ENCODE measurements around the gene TUBB3. TPM values are rescaled to one million over a fixed set of nuclear protein-coding genes. Genes with fewer than 3 reads are reported as not detected.

Gene TUBB3
- total RNA-seq, 1 donor from 2014 or later, result 2.1 TPM

- Histone ChIP-seq H3K9me3 (replicated peaks) (no peaks in the 10 kb centered on the region), H3K36me3 (no peaks in the 10 kb centered on the region), H3K4me1 (peaks cover 66% of the 10 kb centered on the region), H3K4me3 (peak overlapping the region; percentile 77), H3K27me3 (ENCODE audit: low read depth) (peaks cover 66% of the 10 kb centered on the region), H3K27ac (replicated peaks) (peak overlapping the region; percentile 93)
- TF ChIP-seq CTCF (IDR thresholded peaks at IDR 0.05; ENCODE audit: borderline replicate concordance), result no peak
- intact Hi-C loops (cut with micrococcal nuclease), result no loop called here
- no peak for DNase-seq
Measured at GRCh38 chr16:89923640-89924296, 626 bp downstream of the TUBB3 start.

GRCh38 chr16:89924297-89924924 lies 1.3 kb downstream of the TUBB3 start:
- H3K27me3 ChIP-seq (ENCODE audit: low read depth), result peaks cover 68% of the 10 kb centered on the region
- H3K4me1 ChIP-seq, result peaks cover 60% of the 10 kb centered on the region
- DNase-seq, result no peak
- H3K27ac ChIP-seq (replicated peaks), result no peak overlapping the region
- H3K4me3 ChIP-seq, result peak overlapping the region; percentile 77
- no peak for TF ChIP-seq CTCF (IDR thresholded peaks at IDR 0.05; ENCODE audit: borderline replicate concordance)
- intact Hi-C loops (cut with micrococcal nuclease), result no loop called here
- H3K9me3 ChIP-seq (replicated peaks), result no peaks in the 10 kb centered on the region
- H3K36me3 ChIP-seq, result no peaks in the 10 kb centered on the region

- no peak for TF ChIP-seq CTCF (IDR thresholded peaks at IDR 0.05; ENCODE audit: borderline replicate concordance)
- no peaks in the 10 kb centered on the region for H3K36me3 ChIP-seq
- intact Hi-C loops (cut with micrococcal nuclease), result no loop called here
- no peak overlapping the region for H3K4me3 ChIP-seq
- H3K27me3 ChIP-seq (ENCODE audit: low read depth), result peaks cover 68% of the 10 kb centered on the region
- H3K9me3 ChIP-seq (replicated peaks), result no peaks in the 10 kb centered on the region
- DNase-seq, result no peak
- H3K4me1 ChIP-seq, result peaks cover 58% of the 10 kb centered on the region
- no peak overlapping the region for H3K27ac ChIP-seq (replicated peaks)
Measured at GRCh38 chr16:89924925-89925307, 1.8 kb downstream of the TUBB3 start.

GRCh38 chr16:89925596-89926079 lies 2.5 kb downstream of the TUBB3 start:
- Histone ChIP-seq H3K4me3 (peak overlapping the region; percentile 71), H3K36me3 (no peaks in the 10 kb centered on the region), H3K27me3 (ENCODE audit: low read depth) (peaks cover 71% of the 10 kb centered on the region), H3K4me1 (peaks cover 57% of the 10 kb centered on the region), H3K9me3 (replicated peaks) (no peaks in the 10 kb centered on the region), H3K27ac (replicated peaks) (peak overlapping the region; percentile 58)
- no peak for TF ChIP-seq CTCF (IDR thresholded peaks at IDR 0.05; ENCODE audit: borderline replicate concordance)
- DNase-seq, result no peak
- intact Hi-C loops (cut with micrococcal nuclease), result no loop called here

- Histone ChIP-seq H3K9me3 (replicated peaks) (no peaks in the 10 kb centered on the region), H3K4me3 (no peak overlapping the region), H3K36me3 (no peaks in the 10 kb centered on the region), H3K4me1 (peaks cover 4% of the 10 kb centered on the region), H3K27ac (replicated peaks) (no peak overlapping the region), H3K27me3 (ENCODE audit: low read depth) (peaks cover 20% of the 10 kb centered on the region)
- DNase-seq, result no peak
- TF ChIP-seq CTCF (IDR thresholded peaks at IDR 0.05; ENCODE audit: borderline replicate concordance), result no peak
- intact Hi-C loops (cut with micrococcal nuclease), result no loop called here
Measured at GRCh38 chr16:89931305-89931896, 8.3 kb downstream of the TUBB3 start.
